GM19372 (cell line): ENCODE measurements around the gene PSMD5.

ENCODE experiments used
- ATAC-seq: cut with Tn5 transposase; IDR thresholded peaks from one replicate; pipeline ENCODE4 v1.9.1; 2021; ENCODE audit warnings: mild to moderate bottlenecking, low read depth, moderate library complexity; ENCODE audit not compliant: unreplicated experiment

Gene PSMD5

DNA sequence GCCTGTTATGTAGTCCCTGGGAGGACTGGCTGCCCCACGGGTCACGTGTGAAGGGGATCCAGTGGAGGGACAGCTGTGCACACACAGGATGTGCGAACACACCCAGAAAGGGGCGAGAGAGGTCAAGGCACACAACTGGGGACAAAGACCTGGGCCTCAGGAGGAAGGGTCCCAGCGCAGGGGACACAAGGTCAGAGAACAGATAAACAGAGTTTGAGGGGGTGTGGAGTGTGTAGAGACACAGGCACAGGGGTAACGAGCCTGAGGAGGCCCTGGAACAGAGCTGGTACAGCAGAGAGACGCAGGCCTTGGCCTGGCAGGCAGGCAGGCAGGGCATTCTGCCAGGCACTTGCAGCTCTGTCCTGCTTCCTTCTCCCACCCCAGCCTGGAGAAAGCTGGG, 14.8 kb upstream of the PSMD5 start:
- ATAC-seq, result no peak

DNA sequence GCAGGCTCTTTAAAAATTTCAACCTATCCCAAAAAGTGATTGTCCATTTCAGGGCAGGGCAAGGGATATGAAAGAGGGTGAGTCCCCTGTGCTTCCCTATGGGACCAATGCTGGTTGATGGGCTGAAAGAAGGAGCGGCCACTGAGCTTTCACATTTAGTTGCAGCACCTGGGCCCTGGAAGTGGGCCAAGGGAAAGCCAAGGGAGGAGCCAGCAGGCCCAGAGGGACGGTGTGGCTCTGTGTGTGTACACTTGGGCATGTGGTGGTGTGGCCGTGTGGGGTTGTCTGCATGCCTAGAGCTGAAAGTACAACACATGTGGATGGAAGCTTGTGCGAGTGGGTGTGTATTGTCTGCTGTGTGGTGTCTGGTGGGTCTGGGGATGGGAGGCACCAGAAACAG, 14.0 kb upstream of the PSMD5 start:
- no peak for ATAC-seq

DNA sequence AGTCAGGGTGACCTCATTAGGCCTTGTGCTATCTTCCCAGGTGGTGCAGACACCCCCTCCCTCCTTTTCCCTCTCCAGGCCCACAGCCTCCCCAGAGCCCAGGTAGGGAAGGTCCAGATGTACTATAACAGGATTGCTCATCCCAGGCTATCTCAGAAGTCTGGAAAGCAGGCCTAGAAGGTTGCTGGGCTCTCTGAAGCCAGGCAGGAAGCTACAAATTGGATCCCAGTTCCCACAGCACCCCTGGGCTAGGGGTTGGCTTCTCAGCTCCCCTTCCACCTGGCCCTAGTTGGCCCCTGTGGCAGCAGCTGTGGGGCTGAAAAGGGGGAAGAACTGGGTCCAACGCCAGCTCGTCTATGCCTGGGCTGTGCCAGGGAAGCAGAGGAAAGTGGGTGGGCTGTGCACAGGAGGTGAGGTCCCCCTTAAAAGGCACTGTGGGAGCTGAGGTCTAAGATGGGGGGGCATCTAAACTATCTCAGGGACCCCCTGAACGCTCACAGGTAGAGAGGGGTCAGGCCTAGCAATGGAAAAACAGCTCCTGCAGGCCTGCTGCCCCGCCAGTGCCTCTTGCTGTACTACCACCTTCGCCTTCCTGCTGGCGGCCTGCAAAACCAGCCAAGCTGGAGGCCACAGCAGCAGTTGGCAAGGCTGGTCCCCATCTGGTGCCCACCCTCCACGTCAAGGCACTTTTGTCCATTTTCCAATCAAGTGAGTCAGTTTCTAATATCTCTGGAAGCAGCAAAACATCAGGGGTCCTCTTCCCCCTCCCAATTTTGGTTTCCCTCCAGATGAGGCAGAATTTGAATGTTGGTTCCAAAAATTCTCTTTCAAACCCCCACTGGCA, 13.3 kb upstream of the PSMD5 start:
- ATAC-seq, result no peak

DNA sequence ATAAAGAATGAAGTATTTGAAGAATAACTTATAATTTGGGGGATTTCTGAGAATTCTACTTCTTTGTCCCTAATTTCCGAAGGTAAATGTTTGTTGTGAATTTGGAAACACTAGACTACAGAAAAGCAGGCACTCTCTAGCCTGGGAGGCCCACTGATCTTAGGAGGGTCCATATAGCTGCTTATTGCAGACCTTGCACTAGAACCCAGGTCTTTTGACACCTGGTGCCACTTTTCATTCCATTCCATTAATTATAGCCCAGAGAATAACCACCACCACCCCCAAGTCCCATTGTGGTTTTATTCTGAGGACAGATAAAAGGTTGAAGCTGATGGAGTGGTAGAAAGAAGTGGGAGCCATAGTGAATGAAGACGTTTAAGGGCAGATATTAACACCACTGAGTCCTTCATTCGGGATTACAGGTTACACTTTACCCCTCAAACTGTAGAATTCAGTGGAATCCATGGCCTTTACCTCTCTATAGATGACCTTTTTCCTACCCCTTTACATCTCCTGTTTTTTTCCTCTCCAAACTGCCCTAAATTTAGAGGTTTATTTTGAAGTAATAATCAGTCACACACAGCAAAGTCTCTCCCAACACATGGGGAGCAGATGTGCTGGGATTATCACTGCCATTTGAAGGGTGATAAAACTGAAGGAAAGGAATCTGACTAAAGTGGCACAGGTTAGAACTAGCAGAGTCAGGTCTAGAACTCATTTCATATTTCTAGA, 12.0 kb upstream of the PSMD5 start:
- no peak for ATAC-seq

DNA sequence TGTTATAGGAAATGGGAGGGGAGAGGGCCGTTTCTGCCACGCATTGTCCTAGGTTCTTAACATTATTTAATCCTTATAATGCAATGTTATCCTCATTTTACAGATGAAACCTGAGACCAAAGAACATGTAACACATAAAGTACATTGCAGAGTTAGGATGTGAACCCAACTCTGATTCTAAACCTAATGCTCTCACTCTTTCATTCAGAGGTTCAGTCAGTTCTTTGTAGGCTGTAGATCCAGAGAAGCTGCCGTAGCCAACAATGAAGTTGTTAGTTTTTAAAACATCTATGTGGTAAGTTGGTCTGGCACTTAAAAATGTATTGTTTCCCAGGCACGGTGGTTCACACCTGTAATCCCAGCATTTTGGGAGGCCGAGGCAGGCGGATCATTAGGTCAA, 10.5 kb upstream of the PSMD5 start:
- no peak for ATAC-seq

DNA sequence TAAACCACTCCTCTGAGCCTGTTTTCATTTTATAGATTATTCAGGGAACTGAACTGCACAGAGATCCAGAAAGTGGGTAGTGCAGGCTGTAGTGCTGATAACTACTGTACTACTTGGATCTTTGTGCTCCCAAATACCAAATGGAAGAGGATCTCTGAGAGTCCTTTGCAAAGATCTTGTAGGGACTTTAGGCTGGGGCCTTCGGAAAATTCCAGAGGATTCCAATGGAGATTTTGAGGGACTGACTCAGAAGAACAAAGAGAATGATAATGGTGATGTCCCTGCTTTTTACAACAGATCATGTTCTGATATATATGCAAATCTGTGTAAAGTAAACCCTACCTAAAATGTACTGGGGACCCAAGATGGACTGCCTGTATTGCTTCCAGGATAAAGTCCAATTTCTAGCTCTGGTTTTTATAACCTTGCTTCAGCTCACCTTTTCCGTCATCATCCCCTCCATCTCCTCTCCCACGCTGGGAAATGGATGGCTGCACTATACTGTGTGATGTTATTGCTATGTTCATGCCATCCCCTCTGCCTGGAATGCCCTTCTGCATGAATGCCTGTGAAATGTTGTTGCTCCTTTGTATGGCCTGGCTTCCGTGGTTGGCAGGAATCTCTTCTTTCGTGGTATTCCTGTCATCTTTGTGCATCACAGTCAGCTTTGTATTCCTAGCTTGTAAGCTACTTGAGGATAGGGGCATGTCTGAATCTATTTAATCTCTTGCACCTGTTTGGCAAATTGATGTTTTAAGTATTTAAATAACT, 9.7 kb upstream of the PSMD5 start:
- ATAC-seq, result no peak

DNA sequence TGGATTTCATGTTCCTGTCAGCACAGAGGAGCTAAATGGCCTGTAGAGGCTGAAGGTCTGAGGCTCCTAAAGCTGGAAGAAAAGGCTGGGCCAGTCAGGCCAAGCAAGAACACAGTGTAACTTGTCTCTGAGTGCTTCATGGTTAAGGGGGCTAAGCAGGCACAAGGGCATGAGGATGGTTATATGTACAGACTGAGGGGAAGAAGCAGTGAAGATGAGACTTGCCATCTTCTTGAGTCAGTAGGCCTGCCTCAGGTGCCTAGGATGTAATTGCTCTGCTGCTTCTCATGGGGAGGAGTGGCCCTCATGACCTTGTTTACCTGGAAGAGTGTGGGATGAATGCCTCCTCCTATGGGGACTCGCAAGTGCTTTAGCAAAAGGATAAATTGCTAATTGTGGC, 8.7 kb upstream of the PSMD5 start:
- no peak for ATAC-seq

DNA sequence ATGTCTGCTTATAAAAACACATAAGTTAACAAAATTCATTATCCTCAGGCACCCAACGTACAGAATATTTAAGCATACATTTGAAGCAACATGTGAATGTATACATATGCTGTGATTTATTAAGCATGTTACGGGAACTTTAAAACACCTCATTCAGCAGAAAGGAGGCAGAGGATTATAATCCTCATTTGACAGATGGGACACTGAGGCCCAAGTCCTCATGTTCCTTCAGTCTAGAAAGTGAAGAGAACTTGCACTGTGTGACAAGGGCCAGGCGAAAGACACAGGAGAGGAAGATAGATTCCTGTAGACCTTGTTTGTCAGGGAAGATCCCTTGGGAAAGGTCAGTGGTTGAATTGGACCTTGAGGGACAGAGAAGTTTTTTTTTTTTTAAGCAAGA, 7.6 kb upstream of the PSMD5 start:
- no peak for ATAC-seq

DNA sequence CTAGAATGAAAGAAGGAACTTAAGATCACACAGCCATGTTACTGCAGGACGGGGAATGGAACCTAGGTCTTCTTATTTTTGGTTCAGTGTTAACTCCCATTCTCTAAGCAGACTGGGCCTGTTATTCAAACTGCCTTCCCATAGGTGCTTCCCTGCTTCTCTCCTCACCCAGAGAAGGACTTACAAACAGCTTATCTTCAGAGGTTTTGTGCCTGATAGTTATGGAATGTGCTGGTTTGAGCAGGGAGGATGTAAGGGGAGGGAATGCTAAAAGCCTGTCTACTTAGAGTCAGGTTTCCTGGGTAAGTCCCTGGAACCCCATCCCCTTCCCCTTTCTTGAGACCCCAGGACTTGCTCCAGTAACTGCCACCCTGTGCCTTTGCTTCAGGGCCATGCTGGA, 4.2 kb upstream of the PSMD5 start:
- ATAC-seq, result no peak

DNA sequence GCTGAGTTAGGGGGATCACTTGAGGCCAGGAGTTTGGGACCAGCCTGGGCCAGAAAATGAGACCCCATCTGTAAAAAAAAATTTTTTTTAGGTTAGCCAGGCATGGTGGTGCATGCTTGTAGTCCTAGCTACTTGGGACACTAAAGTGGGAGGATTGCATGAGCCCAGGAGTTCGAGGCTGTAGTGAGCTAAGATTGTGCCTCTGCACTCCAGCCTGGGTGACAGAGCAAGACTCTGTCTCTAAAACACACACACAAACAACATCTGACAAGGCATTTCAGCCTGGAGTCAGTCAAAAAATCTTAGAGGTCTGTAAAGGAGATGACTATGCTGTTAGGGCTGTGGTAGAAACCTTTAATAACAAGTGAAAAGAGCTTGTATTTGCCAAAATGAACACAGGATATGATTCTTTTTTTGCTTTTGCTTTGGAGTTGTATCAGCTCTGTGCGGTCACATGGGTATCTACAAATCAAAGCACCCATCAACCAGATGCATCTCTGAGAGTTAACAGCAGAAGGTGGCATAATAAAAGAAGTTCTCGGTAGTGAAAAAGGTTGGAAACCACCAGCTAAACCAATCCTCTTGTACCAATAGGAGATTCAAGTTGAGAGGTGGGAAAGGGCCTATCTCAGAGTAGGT, 3.6 kb upstream of the PSMD5 start:
- no peak for ATAC-seq

DNA sequence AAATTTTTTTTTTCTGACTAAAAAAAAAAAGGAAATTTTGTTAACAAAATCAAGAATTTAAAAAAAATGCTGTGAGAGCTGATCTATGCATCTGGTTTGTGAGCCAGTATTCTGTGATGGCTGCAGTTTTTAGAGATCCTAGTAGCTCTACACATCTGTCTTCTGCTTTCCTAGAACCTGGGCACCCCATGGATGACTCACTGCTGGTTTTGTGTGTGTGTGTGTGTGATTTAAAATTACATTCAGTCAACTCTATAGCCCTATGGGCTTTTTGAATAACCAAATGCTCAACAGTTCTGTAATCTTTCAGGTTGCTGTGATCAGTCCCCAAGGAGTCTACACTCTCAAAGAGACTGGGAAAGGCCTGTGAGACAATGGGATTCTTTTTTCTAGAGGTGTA, 2.5 kb upstream of the PSMD5 start:
- no peak for ATAC-seq

DNA sequence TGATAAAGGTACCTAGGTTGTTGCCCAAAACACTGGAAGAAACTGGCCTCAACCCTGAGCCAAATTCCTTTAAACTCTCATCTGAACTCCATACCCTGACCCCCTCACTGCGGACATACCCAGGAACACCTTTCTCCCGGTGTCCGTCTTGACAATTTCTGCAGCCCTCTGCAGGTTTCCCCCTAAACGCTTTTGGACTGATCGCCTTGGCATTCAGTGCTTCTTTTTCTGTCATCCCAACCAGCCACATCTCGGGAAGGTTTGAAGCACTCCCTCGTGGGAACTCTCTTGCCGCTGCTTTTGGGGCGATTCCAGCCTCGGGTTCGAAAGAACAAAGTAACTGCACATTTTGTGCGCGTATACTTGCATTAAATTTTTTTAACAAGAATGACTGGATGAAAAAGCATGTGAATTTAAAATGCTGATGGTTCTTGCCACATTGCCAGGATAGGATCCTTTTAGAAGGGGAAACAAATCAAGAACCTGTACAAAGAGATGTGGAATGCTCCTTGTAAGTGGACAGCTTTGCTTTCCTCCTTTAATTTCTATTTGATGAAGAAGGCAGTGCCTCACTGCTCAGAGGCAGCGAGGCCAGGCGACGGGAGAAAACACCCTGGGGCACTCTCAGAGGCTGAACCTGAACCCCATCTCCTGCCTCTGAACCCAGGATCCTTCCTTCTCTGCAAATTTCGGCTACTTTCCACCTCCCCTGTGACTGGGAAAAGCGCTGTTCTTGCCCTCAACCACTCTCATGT, 615 bp downstream of the PSMD5 start:
- no peak for ATAC-seq

DNA sequence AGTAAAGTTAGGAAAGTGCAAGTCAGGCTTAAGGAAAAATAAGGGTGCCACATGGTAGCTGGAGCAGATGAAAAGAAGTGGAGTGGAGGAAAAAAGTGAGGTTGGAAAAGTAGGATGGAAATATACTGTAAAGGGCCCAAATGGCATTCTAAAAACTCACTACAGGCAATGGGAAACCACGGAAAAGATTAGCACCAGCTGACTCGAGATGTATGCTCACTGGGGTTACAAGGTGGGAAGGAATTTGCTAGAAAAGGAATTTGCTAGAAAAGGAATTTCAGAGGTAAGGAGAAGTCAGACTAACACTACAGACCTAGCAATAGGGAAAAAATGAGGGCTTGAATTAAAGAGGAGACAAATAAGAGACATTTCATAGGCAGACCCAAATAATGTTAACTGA, 3.6 kb downstream of the PSMD5 start:
- ATAC-seq, result no peak

DNA sequence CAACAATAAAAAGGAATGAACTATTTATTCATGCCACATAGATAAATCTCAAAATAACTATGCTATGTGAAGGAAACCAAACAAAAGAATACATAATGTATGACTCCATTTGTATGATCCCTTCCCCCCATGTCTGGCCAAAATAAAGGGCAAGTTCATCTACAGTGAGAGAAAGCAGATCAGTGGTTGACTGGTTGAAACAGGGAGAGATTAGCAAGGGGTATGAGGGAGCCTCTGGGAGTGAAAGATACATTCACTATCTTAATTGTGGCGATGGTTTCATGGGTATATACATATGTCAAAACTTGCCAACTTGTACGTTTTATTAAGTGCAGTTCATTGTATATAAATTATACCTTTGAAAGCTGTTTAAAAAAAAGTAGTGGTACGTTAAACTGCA, 4.8 kb downstream of the PSMD5 start:
- ATAC-seq, result no peak

DNA sequence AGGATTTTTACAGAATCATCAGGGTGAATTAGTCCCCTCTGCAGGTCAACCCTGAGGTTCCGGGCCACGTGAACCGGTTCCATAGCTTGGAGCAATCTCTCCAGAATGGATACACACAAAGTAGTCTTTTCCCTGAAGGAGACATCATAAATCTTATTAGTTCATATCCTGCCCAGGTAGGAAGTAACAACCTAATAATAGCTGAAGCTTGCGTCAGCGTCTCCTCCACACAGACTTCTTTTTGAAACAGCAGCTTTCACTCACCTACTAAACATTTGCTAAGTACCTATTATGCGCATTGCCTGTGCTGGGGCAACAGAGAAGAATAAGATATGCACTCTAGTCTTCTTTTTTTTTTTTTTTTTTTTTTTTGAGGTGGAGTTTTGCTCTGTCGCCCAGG, 9.4 kb downstream of the PSMD5 start:
- ATAC-seq, result no peak

DNA sequence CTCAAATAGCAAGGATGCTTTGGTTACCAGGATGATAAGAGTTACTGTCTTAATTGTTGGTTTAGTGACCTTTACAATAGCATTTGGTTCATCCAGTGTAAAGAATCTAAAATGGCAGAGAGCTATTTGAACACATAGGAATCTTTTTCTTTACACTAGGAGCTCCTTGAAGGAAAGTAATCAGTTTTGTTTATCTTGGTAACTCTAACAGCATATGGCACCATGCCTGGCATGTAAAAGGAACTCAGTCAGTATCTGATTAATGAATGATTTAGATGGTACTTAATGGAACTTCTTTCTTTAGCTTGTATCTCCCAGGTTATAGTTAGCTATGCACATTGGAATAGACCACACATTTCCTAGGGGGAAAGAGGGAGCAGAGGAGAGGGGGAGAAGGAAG, 9.9 kb downstream of the PSMD5 start:
- ATAC-seq, result no peak

DNA sequence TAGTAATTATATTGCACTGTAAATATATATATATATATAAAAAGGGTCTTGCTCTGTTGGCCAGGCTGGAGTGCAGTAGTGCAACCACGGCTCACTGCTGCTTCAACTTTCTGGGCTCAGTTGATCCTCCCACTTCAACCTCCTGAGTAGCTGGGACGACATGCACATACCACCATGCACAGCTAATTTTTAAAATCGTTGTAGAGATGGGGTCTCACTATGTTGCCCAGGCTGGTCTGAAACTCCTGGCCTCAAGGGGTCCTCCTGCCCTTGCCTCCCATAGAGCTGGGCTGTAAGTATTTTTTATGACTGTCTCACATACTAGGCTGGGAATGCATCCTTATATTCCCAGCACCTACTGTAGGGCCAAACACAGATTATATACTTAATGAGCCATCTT, 11.9 kb downstream of the PSMD5 start:
- ATAC-seq, result no peak

DNA sequence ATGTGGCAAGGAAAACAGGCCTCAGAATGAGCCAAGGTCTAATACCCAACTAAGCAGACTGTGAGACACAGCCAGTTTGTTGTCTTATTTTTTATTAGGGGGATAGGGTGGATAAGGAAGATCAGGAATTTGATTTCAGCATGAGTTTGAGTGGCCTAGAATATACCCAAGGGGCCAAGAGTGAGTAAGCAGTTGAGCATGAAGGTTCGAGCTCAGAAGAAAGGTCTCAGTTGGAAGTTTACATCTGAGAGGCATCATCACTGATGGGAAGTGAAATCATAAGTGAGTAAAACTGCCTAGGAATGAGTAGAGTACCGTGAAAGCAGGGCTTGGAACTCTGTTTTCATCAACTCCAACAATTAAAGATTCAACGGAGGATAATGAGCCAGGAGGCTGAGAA, 12.6 kb downstream of the PSMD5 start:
- ATAC-seq, result no peak

DNA sequence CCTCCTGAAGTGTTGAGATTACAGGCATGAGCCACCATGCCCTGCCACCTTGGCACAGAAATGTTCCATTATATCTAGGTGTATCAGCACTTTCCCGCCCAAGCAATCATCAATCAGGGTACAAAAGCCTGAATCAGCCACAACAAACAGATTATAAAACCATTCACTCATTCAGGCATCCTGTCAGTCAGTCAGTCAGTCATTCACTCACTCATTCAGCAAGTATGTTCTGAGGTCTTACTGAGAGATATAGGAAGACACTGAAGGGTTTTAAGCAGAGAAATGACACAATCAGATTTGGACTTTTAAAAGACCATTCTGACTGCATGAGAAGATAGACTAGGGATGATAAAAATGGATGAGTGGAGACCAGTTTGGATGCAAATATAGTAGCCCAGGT, 13.1 kb downstream of the PSMD5 start:
- ATAC-seq, result no peak

DNA sequence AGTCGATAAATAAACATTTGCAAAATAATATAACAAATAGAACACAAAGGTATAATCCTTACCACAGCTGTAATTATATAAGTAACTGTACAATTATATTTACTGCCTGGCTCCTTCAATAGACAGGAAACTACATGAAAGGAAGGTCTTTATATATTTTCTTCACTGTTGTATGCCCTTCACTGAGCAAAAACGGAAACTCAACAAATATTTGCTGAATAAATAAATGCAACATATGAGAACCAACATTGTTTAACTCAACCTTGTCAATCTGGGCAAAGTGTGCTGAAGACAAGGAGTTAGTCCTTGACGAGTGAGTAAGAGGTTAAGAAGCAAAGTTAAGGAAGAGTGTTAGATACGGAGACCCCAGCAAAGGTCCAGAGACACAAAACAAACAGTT, 22.6 kb downstream of the PSMD5 start:
- no peak for ATAC-seq
